ENCODE measurements around the gene METTL8.

- TF ChIP-seq CTCF (conservative IDR thresholded peaks at IDR 0.05) (no peak), ZFX (IDR thresholded peaks at IDR 0.05) (no peak)
Observed at GRCh38 chr2:171344182-171344581, 89.6 kb downstream of the METTL8 start.
